Neuronal stem cell (in vitro differentiated cells): ENCODE data around the gene SLC17A9.
A peak's percentile ranks its signal among the peaks of the same experiment; 100 is the strongest.

ENCODE experiments used
- DNase-seq: peaks from one replicate; pipeline ENCODE4 v3.0.0-alpha.2; 2013; ENCODE audit warnings: low spot score
- H2AFZ ChIP-seq: one replicate; pipeline ENCODE4 v1.6.1; 2013; ENCODE audit warnings: mild to moderate bottlenecking, low read length, inconsistent platforms
- H2AK5ac ChIP-seq: 2 replicates; pipeline ENCODE4 v1.6.1; 2013; ENCODE audit warnings: low read depth, mild to moderate bottlenecking, inconsistent platforms, low read length, moderate library complexity, mixed read lengths
- H2BK120ac ChIP-seq: 2 replicates; pipeline ENCODE4 v1.6.1; 2013; ENCODE audit warnings: low read depth, mild to moderate bottlenecking, inconsistent platforms, low read length, moderate library complexity, mixed read lengths
- H2BK12ac ChIP-seq: one replicate; pipeline ENCODE4 v1.6.1; 2013; ENCODE audit warnings: low read length, inconsistent platforms
- H2BK15ac ChIP-seq: 2 replicates; pipeline ENCODE4 v1.6.1; 2013; ENCODE audit warnings: mild to moderate bottlenecking, low read length, inconsistent platforms, mixed read lengths
- H2BK5ac ChIP-seq: one replicate; pipeline ENCODE4 v1.6.1; 2013; ENCODE audit warnings: inconsistent platforms, mild to moderate bottlenecking, low read length, moderate library complexity
- H3K14ac ChIP-seq: one replicate; pipeline ENCODE4 v1.6.1; 2013; ENCODE audit warnings: low read length, inconsistent platforms
- H3K18ac ChIP-seq: 2 replicates; pipeline ENCODE4 v1.6.1; 2013; ENCODE audit warnings: low read length, inconsistent platforms
- H3K23ac ChIP-seq: 2 replicates; pipeline ENCODE4 v1.6.1; 2013; ENCODE audit warnings: low read depth, mild to moderate bottlenecking, mixed read lengths, low read length, inconsistent platforms; ENCODE audit not compliant: poor library complexity
- H3K27ac ChIP-seq: replicated peaks from 3 replicates; pipeline ENCODE4 v1.5.1; 2013; ENCODE audit warnings: low read length, inconsistent platforms
- H3K27me3 ChIP-seq, 3 experiments: 2 replicates each; pipeline ENCODE4 v1.6.1; 2013; ENCODE audit warnings: low read length in 3 of 3, mild to moderate bottlenecking in 2 of 3, inconsistent platforms in 1 of 3, low read depth in 1 of 3, mixed read lengths in 1 of 3, moderate library complexity in 1 of 3; ENCODE audit not compliant: control insufficient read depth in 3 of 3, insufficient read depth in 3 of 3
- H3K36me3 ChIP-seq, 2 donors: replicated peaks in 1 of 2; 2 replicates each; pipeline ENCODE4 v1.6.1; 2013; ENCODE audit warnings: low read length in 2 of 2; ENCODE audit not compliant: control insufficient read depth in 2 of 2, insufficient read depth in 2 of 2
- H3K4ac ChIP-seq: 2 replicates; pipeline ENCODE4 v1.6.1; 2013; ENCODE audit warnings: inconsistent platforms, mild to moderate bottlenecking, low read length, moderate library complexity
- H3K4me1 ChIP-seq, 2 donors: 1 replicate in 1 of 2; 2 replicates in 1 of 2; pipeline ENCODE4 v1.6.1; 2013; ENCODE audit warnings: low read length in 2 of 2, low read depth in 1 of 2; ENCODE audit not compliant: control insufficient read depth in 2 of 2, insufficient read depth in 1 of 2
- H3K4me2 ChIP-seq: one replicate; pipeline ENCODE4 v1.6.1; 2013; ENCODE audit warnings: mild to moderate bottlenecking, low read length, inconsistent platforms; ENCODE audit not compliant: insufficient read depth, poor library complexity, severe bottlenecking
- H3K4me3 ChIP-seq, 2 donors: 2 replicates each; pipeline ENCODE4 v1.5.1; 2013; ENCODE audit warnings: low read length in 2 of 2, mild to moderate bottlenecking in 2 of 2, inconsistent platforms in 1 of 2, moderate library complexity in 1 of 2
- H3K79me1 ChIP-seq: one replicate; pipeline ENCODE4 v1.6.1; 2013; ENCODE audit warnings: low read depth, mild to moderate bottlenecking, inconsistent platforms, low read length, moderate library complexity
- H3K9ac ChIP-seq: one replicate; pipeline ENCODE4 v1.6.1; 2013; ENCODE audit warnings: mild to moderate bottlenecking, low read depth, low read length, inconsistent platforms; ENCODE audit not compliant: poor library complexity
- H3K9me3 ChIP-seq, 2 donors: replicated peaks in 1 of 2; 2 replicates each; pipeline versions ENCODE3 to v1.6.1; 2013; ENCODE audit warnings: low read length in 2 of 2, mild to moderate bottlenecking in 2 of 2, inconsistent platforms in 1 of 2, low read depth in 1 of 2, mixed read lengths in 1 of 2, moderate library complexity in 1 of 2; ENCODE audit not compliant: control insufficient read depth in 2 of 2, insufficient read depth in 1 of 2
- H4K8ac ChIP-seq: one replicate; pipeline ENCODE4 v1.6.1; 2013; ENCODE audit warnings: low read depth, mild to moderate bottlenecking, inconsistent platforms, low read length, moderate library complexity
- H4K91ac ChIP-seq: one replicate; pipeline ENCODE4 v1.6.1; 2013; ENCODE audit warnings: low read length, low read depth, mild to moderate bottlenecking, inconsistent platforms; ENCODE audit not compliant: poor library complexity
- WGBS, 2 donors: extraction: QIAGEN DNeasy Blood & Tissue Kit; methylation state at CpG; one replicate each; pipeline ENCODE4 v1.1.7; 2013; ENCODE audit warnings: missing lambda C conversion rate in 2 of 2, mixed read lengths in 1 of 2; ENCODE audit not compliant: insufficient read length in 2 of 2, insufficient replicate concordance in 1 of 2; ENCODE audit errors: extremely low coverage in 2 of 2; 5-methylcytosine and 5-hydroxymethylcytosine counted together

The SLC17A9 gene

DNA sequence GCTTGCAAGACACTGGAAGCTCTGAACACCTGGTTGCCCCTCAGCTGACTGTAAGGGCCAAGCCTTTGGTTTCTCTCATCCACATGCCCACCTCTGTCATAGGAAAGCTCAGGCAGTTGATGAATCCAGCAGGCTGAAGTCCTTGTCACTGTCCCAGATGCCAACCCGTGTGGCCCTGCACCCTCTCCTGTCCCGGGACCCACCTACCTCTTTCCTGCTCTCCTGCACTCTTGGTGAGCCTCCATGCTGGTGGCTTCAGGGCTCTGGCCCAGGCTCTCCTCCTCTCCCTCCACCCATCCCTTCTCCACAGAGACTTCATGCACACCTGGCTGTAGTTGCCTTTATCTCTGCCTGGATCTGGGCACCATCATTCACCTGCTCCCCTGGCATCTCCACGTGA, 18.5 kb upstream of the SLC17A9 start:
- no peak overlapping the region for H2AK5ac ChIP-seq
- no peak overlapping the region for H2BK12ac ChIP-seq
- no peak overlapping the region for H2BK5ac ChIP-seq
- no peak overlapping the region for H3K4me2 ChIP-seq
- H2AFZ ChIP-seq, result no peak overlapping the region
- no peak overlapping the region for H3K14ac ChIP-seq
- H2BK15ac ChIP-seq, result no peak overlapping the region
- no peak overlapping the region for H2BK120ac ChIP-seq
- peaks cover 10% of the 10 kb centered on the region for H3K79me1 ChIP-seq
- H3K9me3 ChIP-seq, result no peaks in the 10 kb centered on the region
- H3K23ac ChIP-seq, result no peak overlapping the region
- no peaks in the 10 kb centered on the region for H3K27me3 ChIP-seq
- H4K8ac ChIP-seq, result no peak overlapping the region
- peaks cover 0 to 9% of the 10 kb centered on the region in 2 donors for H3K4me1 ChIP-seq
- no CpG with 5 or more reads among the region's 3 CpGs for WGBS, 2 donors
- no peak overlapping the region for H3K27ac ChIP-seq
- H3K9ac ChIP-seq, result no peak overlapping the region
- H3K4me3 ChIP-seq, result no peak overlapping the region
- H3K4ac ChIP-seq, result no peak overlapping the region
- H3K18ac ChIP-seq, result no peak overlapping the region
- peaks cover 22 to 51% of the 10 kb centered on the region in 2 donors for H3K36me3 ChIP-seq
- DNase-seq, result no peak
- H4K91ac ChIP-seq, result no peak overlapping the region

DNA sequence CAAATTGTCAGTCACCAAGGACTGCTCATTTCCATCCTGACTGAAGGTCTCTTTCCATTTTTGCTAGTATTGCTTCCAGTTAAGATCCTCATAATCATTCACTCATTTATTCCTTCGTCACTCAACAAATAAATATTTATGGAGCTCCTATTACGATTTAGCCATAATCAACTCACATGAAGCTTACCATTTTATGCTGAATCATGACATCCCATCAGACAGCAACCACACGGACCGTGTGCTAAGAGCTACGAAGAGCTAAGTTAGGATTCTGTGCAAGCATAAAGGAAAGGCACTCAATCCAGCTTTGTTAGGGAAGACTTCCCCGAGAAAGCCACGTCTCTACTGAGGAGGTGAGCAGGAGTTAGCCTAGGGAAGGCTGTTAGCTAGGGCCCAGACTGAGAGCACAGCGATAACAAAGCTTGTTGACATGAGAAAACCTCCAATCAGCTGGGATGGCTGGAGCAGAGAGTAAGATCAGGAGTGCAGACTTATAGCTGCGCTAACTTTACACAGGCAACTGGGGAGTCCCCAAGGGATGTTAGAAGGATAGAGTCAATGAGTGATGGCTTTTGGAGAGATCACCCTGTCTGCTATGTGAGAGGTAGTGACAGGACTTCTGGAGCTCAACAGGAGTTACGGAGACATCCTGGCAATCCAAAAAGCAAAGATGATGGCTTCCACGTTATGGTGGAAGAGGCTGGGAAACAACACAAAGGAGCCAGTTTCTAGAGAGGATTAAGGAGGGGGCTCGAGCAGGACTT, 17.1 kb upstream of the SLC17A9 start:
- no peak overlapping the region for H3K4ac ChIP-seq
- H2BK12ac ChIP-seq, result no peak overlapping the region
- H3K79me1 ChIP-seq, result peaks cover 8% of the 10 kb centered on the region
- H2AK5ac ChIP-seq, result no peak overlapping the region
- no peak overlapping the region for H4K8ac ChIP-seq
- no peak for DNase-seq
- H3K27me3 ChIP-seq, result no peaks in the 10 kb centered on the region
- peaks cover 22 to 58% of the 10 kb centered on the region in 2 donors for H3K36me3 ChIP-seq
- WGBS, 2 donors, result 100% methylated on average over 2 of the region's 12 CpGs; no CpG with 5 or more reads in 1 of the 2 donors
- no peak overlapping the region for H3K4me2 ChIP-seq
- peaks cover 3 to 8% of the 10 kb centered on the region in 2 donors for H3K4me1 ChIP-seq
- no peak overlapping the region for H3K4me3 ChIP-seq
- no peak overlapping the region for H2AFZ ChIP-seq
- no peak overlapping the region for H2BK15ac ChIP-seq
- no peak overlapping the region for H3K18ac ChIP-seq
- peak overlapping the region; percentile 25 for H3K27ac ChIP-seq
- no peak overlapping the region for H3K23ac ChIP-seq
- H4K91ac ChIP-seq, result no peak overlapping the region
- H3K14ac ChIP-seq, result no peak overlapping the region
- H3K9ac ChIP-seq, result no peak overlapping the region
- H2BK5ac ChIP-seq, result no peak overlapping the region
- H2BK120ac ChIP-seq, result no peak overlapping the region
- no peaks in the 10 kb centered on the region for H3K9me3 ChIP-seq

DNA sequence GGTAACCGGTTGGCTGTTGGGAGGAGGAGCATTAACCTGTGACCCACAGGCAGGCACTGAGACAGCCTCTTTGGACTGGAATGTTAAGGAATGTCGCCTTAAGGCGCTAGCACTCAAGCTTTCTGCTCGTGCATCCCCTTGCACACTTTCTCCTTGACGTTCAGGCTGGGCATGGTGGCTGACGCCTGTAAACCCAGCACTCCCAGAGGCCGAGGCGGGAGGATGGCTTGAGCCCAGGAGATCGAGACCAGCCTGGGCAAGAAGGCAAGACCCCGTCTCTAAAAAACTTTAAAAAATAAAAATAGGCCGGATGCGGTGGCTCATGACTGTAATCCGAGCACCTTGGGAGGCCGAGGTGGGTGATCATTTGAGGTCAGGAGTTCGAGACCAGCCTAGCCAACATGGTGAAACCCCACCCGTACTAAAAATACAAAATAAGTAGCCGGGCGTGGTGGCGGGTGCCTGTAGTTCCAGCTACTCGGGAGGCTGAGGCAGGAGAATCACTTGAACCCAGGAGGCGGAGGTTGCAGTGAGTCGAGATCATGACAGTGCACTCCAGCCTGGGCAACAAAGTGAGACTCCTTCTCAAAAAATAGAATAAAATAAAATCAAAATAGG, 16.4 kb upstream of the SLC17A9 start:
- H2BK12ac ChIP-seq, result no peak overlapping the region
- DNase-seq, result no peak
- peaks cover 22 to 59% of the 10 kb centered on the region in 2 donors for H3K36me3 ChIP-seq
- no CpG with 5 or more reads among the region's 22 CpGs for whole genome bisulfite sequencing, 2 donors
- H2BK5ac ChIP-seq, result no peak overlapping the region
- peak overlapping the region; percentile 25 for H3K27ac ChIP-seq
- H2BK120ac ChIP-seq, result no peak overlapping the region
- H3K18ac ChIP-seq, result no peak overlapping the region
- no peak overlapping the region for H3K14ac ChIP-seq
- peaks cover 3 to 8% of the 10 kb centered on the region in 2 donors for H3K4me1 ChIP-seq
- H2AFZ ChIP-seq, result no peak overlapping the region
- no peak overlapping the region for H3K4me2 ChIP-seq
- H4K91ac ChIP-seq, result no peak overlapping the region
- no peak overlapping the region for H3K4ac ChIP-seq
- no peak overlapping the region for H2AK5ac ChIP-seq
- H3K79me1 ChIP-seq, result peaks cover 8% of the 10 kb centered on the region
- H3K23ac ChIP-seq, result no peak overlapping the region
- H3K27me3 ChIP-seq, result no peaks in the 10 kb centered on the region
- H2BK15ac ChIP-seq, result no peak overlapping the region
- peak overlapping the region in 1 of 2 donors; percentile 92 for H3K4me3 ChIP-seq
- H3K9ac ChIP-seq, result no peak overlapping the region
- no peak overlapping the region for H4K8ac ChIP-seq
- no peaks in the 10 kb centered on the region for H3K9me3 ChIP-seq
